Kidney epithelial cell (primary cell): ENCODE results near the gene GRIK1. TPM values are rescaled to one million over a fixed set of nuclear protein-coding genes. Genes with fewer than 3 reads are reported as not detected.

ENCODE experiments used
- DNase-seq: peaks from one replicate; pipeline ENCODE4 v3.0.0-alpha.2; 2010; ENCODE audit warnings: low read depth
- H3K27me3 ChIP-seq: 2 replicates; pipeline ENCODE4 v1.6.0; 2011; ENCODE audit warnings: low read length; ENCODE audit not compliant: control insufficient read depth, insufficient read depth
- H3K36me3 ChIP-seq: 2 replicates; pipeline ENCODE4 v1.5.1; 2011; ENCODE audit warnings: low read length; ENCODE audit not compliant: control insufficient read depth, insufficient read depth
- H3K4me3 ChIP-seq: 2 replicates; pipeline ENCODE4 v1.5.1; 2011; ENCODE audit warnings: low read depth, mild to moderate bottlenecking, control low read depth, low read length
- total RNA-seq: library from RNA; depleted of rRNA; stranded (reverse); fragments of >200 nt; gene quantifications from 2 replicates; pipeline ENCODE4 v1.2.3, GENCODE V29; 2015
- TF ChIP-seq, protein P1 (sequence below): IDR thresholded peaks from 2 replicates; pipeline ENCODE4 v1.5.1; 2011; ENCODE audit warnings: mild to moderate bottlenecking, moderate library complexity, low read length, control low read depth, inconsistent platforms; ENCODE audit not compliant: insufficient read depth, poor library complexity, severe bottlenecking

Gene GRIK1
- total RNA-seq, 1 donor from 2014 or later = not detected

DNA sequence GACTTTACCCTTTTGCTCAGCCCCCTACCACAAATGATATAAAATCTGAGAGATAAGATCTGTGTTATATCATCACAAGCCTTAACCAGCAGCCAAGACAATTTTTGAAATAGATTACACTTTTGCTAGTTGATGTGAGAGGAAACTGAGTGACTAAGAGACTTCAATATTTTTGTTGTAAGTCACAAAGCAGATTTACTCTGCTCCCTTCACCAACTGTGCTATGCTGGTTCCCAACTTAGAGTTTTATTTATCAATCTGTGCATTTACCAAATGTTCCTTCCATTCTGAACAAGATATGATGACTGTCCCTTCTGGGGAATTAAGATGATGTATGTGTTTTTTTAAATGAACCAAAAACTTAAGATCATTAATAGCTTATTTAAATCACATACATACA lies 12.1 kb upstream of the GRIK1 start:
- Histone ChIP-seq H3K4me3 (no peak overlapping the region), H3K27me3 (no peaks in the 10 kb centered on the region), H3K36me3 (no peaks in the 10 kb centered on the region)
- DNase-seq = no peak
- TF ChIP-seq, protein P1, sequence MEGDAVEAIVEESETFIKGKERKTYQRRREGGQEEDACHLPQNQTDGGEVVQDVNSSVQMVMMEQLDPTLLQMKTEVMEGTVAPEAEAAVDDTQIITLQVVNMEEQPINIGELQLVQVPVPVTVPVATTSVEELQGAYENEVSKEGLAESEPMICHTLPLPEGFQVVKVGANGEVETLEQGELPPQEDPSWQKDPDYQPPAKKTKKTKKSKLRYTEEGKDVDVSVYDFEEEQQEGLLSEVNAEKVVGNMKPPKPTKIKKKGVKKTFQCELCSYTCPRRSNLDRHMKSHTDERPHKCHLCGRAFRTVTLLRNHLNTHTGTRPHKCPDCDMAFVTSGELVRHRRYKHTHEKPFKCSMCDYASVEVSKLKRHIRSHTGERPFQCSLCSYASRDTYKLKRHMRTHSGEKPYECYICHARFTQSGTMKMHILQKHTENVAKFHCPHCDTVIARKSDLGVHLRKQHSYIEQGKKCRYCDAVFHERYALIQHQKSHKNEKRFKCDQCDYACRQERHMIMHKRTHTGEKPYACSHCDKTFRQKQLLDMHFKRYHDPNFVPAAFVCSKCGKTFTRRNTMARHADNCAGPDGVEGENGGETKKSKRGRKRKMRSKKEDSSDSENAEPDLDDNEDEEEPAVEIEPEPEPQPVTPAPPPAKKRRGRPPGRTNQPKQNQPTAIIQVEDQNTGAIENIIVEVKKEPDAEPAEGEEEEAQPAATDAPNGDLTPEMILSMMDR = no peak

DNA sequence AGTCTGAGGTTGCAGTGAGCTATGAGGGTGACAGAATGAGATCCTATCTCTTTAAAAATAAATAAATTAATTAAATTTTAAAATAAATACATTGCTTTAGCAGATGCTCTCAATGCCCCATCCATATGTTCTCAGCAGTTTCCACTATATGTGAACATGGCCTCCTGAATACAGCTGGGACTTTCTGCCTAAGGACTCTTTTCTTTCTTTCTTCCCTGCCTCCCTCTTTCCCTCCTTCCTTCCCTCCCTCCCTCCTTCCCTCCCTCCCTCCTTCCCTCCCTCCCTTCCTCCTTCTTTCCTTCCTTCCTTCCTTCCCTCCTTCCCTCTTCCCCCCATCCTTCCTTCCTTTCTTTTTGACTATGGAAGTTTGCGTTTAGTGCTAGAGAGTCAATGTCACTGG lies 10.2 kb upstream of the GRIK1 start:
- H3K27me3 ChIP-seq = no peaks in the 10 kb centered on the region
- H3K36me3 ChIP-seq = no peaks in the 10 kb centered on the region
- no peak for DNase-seq
- no peak overlapping the region for H3K4me3 ChIP-seq
- TF ChIP-seq, protein P1 = no peak

DNA sequence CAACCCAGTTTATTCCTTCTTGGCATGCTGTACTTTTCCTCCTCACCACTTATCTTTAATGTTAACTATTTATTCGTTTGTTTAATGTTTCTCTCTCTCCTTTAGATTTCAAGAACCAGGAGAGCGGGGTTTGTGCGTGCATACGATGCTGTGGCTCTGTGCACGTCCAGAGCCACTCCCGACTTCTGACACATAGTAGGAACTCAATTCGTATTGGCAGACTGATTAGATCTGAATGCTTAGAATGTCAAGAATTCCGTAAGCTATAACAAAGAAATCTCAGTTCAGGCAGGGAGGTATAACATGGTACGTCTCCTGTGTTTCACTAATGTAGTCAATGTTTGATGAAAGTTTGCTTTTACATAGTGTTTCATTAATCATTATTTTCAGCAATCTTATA lies 7.3 kb upstream of the GRIK1 start:
- DNase-seq = no peak
- TF ChIP-seq, protein P1 = no peak
- Histone ChIP-seq H3K27me3 (no peaks in the 10 kb centered on the region), H3K4me3 (no peak overlapping the region), H3K36me3 (no peaks in the 10 kb centered on the region)

DNA sequence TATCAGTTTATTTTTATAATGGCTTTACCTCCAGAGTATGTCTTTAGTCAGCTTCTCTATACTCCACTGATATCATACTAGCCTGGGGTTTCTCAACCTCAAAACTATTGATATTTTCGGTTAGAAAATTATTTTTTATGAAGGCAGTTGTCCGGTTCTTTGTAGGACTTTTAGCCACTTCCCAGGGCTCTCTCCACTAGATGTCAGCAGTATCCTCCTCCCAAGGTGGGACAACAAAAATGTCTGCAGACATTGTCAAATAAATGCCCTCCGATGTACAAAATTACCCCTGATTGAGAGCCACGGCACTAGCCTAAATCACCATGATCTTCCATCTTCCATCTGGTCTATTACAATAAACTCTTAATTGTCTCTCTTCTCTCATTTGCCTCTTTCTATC lies 4.1 kb upstream of the GRIK1 start:
- Histone ChIP-seq H3K36me3 (no peaks in the 10 kb centered on the region), H3K4me3 (no peak overlapping the region), H3K27me3 (peaks cover 16% of the 10 kb centered on the region)
- TF ChIP-seq, protein P1 = peak; percentile 26
- no peak for DNase-seq

DNA sequence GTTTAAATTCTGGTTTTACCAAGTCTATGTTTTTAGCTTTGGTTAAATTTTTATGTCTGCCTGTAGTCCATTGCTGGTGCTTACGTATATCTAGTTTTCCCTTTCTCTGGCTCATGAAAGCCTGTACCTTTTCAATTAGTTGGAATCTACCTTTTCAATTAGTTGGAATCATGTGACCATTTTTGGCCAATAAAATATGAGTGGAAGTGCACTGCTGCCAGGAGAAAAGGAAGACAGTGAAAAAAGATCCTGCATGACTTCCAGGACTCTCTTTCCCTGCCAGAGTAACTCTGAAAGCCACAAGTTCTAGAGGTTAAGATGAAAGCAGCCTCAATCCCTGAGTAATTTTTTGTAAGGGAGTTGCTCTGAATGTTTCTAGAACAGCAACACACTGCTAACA lies 2.2 kb upstream of the GRIK1 start:
- Histone ChIP-seq H3K27me3 (peaks cover 26% of the 10 kb centered on the region), H3K36me3 (no peaks in the 10 kb centered on the region), H3K4me3 (no peak overlapping the region)
- DNase-seq = no peak
- TF ChIP-seq, protein P1 = no peak

DNA sequence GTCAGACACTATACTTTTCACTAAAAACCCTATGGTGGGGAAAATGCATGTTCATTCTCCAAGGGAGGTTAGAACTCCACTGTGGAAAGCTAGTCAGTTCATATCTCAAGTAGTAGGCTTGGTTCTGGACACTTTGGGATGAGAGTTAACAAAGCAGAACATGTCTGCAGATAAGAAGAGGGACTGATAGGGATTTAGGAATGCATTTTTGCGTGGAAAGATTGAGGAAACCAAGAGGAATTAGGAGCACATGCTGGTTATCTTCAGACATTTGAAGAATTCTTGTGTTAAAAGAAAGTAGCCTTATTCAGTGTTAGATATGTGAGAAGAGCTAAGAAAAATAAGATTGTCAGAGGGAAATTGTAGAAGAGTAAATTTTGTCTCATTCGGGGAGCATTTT lies 1.2 kb upstream of the GRIK1 start:
- DNase-seq = no peak
- Histone ChIP-seq H3K36me3 (no peaks in the 10 kb centered on the region), H3K27me3 (peaks cover 26% of the 10 kb centered on the region), H3K4me3 (no peak overlapping the region)
- TF ChIP-seq, protein P1 = no peak
